Measurements from ENCODE around the gene CACNG5.

CACNG5 gene, protein sequence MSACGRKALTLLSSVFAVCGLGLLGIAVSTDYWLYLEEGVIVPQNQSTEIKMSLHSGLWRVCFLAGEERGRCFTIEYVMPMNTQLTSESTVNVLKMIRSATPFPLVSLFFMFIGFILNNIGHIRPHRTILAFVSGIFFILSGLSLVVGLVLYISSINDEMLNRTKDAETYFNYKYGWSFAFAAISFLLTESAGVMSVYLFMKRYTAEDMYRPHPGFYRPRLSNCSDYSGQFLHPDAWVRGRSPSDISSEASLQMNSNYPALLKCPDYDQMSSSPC

DNA sequence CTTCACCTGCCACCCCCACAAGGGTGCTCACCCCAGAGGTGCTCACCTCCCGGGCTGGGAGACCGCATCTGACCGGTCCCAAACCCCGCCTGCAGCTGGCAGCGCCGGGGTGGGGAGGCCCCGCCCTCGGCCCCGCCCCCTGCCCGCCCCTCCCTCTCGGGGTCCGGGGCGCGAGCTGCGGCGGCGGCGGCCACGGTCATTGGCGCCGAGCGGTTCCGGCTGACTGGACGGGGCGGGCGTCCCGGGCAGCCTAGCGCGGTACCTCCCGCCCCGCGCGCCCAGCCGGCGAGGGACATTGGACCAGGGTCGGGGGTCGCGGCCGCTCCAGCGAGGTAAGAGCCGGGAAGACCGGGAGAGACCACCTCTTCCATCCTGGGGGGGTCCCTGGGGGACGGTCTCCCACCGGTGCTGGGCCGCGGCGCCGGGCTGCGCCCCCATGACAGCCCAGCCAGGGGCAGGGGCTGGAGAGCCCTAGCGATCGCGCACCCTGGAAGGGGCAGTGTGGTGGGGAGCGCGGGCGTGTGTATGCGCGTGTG, at the start of gene CACNG5:
TSS of gene CACNG5 (plus strand) at position 199 of the 536 bp plus-strand sequence. CDS start 42,216 bp downstream, outside the sequence.
- peak; percentile 48 for DNase-seq

DNA sequence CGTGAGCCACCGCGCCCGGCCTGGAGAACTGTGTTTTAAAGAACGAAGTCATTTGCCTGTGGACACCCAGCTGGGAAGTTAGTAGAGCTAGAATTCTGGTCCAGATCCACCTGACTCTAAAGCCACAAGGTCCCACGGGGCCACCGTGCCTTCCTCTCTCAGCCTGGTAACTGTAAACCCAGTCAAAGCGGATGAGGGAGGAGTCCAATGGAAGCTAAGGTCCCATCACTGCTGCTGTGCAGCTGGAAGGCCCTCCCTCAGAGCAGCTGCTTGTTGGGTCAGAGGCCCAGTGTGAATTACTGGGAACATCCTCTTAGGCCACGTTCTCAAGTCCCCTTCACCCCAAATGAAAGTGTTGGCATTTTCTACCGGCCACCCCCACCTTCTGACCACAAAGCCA, 48.8 kb upstream of the CACNG5 start:
- no peak for DNase-seq

DNA sequence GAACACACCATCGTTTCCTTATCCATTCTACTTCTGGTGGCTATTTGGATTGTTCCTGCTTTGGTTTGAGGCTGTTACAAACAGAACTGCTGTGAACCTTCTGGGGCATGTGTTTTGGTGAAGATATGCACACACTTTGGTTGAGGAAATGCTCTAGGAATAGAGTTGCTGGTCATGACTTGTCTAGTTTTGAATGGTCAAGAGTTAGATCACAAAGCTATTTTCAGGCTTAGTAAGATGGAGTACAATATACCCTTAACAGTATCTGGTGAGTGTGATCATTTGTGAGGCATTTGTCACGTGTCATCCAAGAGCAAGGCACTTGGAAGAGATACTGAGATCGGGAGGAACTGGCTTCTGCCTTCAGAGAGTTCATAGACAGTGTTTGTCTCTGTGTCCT, 47.0 kb upstream of the CACNG5 start:
- DNase-seq, result no peak

DNA sequence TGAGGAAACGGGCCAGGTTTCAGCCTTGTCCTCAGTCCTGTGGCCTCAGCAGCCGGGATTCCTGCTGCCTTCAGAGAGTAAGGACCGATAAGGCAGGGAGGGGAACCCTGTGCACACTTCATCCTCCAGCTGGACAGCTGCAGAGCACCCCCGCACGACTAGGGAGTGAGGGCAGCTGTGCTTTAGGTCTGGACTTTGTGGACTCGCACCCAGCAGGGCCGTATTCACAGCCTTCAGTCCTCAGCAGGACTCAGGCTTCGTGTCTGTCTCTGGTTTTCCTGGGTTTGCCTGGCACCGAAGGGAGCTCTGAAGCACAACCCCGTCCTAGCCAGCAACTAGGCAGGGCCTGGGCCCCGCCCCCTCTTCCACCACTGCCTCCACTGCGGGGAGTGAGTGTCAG, 45.8 kb upstream of the CACNG5 start:
- DNase-seq, result no peak

DNA sequence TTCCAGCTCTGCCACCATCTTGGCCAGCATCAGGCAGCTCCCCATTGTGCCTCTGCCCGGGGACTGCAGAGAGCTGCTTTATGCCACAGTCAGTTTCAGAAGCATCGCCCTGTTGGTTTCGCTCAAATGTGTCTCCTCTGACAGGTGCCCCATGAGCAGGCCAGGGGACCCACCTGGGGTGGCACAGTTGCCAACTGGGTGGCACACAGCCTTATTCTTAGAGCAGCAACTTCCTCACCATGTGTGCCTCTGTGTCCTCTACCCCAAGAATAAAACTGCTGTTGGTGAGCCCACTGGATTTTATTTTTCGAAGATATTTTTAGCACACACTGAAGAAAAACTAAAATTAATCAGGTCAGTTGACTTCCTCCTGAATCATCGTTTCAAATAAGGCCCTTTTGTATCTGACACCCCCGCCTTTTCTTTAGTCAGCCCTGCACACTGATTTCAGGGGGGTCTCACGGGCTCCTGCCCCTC, 44.9 kb upstream of the CACNG5 start:
- DNase-seq, result no peak

DNA sequence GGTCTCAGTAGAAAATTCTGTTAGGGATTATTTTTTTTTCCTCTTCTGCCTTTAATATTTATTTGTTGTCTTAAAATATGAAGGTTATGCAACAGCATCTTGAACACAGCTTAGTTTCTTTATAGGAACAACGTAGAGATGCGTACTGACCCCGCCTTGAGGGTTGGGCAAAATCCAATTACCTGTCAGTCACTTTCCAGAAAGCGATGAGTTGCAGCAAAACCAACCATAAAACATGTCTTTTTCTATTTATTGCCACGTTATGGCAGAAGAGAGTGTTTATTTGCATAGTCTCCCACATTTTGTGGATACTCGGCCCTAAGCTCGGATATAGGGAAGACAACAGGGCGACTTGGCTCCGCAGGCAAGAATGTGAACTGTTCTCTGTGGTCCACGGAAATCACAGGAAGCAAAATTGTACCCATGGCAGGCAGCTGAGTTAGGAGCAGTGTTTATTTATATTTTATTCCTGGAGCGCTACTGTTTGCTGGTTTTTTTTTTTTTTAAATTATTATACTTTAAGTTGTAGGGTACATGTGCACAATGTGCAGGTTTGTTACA, 44.3 kb upstream of the CACNG5 start:
- no peak for DNase-seq

DNA sequence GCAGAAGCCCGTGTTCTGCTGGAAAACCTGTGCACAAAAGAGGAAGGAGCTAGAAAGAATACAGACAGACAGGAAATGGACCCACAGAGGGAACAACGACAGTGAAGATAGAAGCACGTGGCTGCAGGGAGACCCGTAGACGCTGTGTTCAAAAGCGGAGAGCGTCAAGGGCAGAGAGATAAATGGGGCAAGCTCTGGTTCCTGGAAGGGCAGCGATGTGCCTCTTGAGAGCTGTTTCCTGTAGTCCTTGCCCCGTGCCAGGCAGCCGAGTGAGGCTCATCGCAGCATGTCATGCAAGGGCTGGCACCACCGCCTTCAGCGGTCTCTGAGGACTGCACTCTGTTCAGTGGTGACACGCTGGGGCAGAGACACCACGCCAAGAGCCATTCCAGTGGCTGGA, 43.6 kb upstream of the CACNG5 start:
- peak; percentile 59 for DNase-seq

DNA sequence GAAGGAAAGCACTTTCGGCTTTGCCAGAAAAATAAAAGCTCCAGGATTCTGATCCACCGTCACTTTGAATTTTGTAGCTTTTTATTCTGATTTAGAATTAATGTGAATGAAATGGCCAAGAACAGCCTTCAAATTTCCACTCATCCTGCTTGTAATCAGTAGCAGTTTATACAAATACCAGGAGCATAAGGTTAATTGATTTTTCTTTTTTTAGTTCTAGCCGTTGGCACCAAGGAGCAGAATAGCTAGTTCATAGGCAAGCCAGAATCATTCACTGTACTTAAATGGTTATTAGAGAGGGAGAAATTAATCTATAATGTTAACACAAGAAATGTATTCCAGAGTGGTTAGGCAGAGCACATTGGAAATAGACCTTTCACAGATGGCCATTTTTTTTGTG, 41.1 kb upstream of the CACNG5 start:
- no peak for DNase-seq

DNA sequence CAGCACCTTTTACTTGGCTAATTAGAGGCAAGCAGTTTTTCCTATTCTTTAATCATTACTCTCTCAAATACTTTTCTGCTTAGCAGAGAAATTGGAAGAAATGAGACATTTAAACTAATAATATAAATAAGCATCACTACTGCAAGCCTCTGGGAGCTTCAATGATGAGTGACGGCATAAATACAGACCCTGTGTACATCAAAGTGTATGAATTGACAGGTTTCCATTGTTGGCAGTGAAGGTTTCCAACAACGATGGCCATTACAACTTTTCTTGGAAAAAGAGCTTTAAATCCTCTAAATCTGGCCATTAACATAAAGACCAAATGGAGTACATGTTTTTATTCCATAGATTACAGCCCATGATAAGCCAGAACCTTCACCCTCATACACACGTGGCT, 39.4 kb upstream of the CACNG5 start:
- DNase-seq, result no peak

DNA sequence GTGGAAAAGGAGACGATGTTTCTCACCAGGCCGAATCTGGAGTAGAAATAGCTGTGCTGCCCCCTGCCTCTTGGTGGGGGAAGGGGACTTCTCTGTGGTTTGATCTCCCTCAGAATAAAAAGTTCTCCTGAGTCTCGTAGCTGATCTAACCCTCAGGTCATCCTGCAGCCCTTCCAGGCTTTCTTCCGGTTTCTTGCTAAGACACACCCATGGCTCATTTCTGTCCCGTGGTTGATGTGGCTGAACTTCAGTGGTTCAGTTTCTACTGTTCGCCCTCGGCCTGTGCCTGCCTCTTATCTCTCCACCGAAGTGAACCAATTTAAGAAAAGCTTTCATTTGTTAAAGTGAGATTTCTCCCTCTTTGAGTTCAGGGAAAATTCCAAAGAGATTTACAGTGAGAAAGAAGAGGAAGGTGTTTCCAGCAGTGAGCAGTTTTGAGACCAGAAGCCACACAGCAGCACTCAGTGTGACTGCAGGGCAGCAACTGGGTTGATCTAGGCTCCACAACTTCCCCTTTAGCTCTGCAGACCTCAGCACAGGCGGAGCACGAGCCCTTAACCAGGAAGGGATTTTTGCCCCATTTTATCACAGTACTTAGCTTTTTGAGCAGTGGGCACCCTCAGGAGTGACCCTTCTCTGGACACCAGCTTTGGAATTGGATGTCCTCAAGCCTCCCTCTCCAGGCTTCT, 34.9 kb upstream of the CACNG5 start:
- no peak for DNase-seq

DNA sequence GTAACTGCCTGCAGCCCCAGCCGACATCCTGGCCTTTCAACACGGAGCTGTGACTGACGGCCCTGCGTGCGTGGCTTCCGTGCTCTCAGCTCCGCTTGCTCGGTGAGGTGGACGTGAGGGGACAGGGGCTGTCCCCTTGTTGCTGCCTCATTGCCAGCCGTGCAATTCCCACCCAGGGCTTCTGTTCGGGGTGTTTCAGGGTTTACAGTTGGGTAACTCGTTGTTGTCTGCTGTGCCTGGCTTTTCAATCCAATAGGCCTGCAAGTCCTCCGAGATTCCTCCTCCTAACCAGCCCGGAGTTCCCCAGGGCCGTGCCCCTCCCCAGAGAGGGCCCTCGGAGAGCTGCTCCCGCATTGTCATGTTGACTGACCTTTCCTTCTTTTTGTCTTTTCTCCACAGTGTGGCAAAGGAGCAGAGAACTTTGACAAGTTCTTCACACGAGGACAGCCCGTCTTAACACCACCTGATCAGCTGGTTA, 31.4 kb upstream of the CACNG5 start:
- DNase-seq, result no peak

DNA sequence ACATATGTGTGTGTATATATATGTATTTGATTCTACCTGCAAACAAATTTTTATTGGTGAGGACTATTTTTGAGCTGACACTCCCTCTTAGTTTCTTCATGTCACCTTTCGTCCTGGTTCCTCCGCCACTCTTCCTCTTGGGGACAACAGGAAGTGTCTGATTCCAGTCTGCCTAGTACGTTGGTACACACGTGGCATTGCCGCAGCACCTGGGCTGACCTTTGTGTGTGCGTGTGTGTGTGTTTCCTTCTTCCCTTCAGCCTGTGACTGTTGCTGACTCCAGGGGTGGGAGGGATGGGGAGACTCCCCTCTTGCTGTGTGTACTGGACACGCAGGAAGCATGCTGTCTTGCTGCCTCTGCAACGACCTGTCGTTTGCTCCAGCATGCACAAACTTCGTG, 29.4 kb upstream of the CACNG5 start:
- peak; percentile 32 for DNase-seq

DNA sequence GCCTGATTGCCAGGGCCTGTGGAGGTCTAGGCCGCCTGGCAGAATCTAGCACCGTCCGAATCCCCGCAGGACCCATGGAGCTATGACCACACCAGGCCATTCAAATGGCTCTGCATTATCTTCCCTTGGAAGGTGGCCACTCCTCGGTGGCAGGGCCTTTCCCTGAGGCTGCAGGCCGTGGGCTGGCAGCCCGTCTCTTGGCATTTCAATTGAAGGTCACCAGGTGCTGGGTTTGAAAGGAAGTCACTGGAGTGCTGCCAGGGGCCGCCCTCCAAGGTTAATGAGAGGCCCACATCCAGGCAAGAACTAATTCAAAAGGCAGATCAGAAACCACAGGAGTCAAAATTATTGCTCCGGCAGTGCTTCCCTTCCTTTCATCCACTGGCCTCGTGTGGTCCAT, 27.7 kb upstream of the CACNG5 start:
- DNase-seq, result peak; percentile 65

DNA sequence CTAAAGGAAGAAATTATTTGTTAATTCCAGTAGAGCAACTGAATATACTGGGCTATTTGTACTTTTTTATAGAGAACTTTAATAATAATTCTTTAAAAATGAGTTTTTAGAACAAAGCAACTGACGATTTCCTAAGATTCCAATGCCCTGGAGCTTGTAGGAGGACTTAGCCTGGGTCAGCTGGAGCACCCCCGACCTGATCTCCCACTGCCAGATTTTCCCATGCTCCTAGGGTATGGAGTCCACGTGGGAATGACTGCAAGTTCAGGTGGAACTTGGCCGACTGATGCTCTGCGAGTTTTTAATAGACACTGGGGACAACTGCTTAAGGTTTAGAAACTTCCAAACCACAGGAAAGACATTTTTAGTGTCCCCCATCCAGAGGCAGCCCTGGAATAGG, 25.5 kb upstream of the CACNG5 start:
- no peak for DNase-seq

DNA sequence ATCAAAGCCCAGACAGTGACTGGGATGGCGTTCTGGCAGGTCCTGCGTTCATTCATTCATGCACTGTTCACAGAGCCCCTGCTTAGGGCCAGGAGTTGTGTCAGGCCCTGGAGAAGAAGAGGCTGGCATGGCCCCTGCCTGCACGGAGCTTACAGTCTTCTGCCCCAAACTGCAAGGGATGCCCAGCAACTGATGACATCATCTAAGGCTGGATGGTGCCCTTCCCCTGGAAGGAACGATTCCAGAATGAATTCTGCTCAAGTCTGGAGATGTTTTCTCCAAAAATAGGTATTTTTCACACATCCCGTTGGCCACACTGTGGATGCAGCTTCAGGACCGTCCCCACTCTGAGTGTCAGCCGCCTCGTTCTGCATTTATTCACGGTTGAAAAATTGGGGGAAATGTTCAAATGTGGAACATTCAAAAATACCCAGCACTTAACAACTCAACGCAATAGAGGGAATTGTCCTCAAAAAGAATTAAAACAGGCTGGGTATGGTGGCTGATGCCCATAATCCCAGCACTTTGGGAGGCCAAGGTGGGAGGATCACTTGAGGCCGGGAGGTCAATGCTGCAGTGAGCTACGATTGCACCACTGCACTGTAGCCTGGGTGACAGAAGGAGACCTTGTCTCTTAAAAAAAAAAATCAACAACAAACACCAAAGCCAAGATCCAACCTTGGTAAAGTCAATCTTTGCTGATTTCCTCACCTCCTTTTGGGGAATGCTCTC, 23.8 kb upstream of the CACNG5 start:
- DNase-seq, result no peak

DNA sequence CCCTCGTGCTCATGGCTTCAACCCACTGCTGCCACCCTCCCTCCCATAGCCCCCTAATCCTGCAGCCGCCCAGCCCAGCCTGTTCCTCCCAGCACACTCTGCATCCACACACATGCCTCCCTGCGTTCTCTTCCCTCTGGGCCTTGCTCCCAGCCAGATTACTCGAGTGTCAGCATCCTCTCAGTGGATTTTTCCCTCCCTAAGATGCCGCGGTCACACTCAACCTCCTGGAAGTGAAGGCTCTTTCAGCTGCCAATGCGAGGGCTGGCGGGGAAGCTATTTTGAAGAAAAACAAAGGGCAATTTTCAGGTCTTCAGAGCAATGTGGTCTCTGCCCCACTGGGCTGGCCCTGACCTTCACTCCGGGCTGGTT, 23.2 kb upstream of the CACNG5 start:
- DNase-seq, result no peak

DNA sequence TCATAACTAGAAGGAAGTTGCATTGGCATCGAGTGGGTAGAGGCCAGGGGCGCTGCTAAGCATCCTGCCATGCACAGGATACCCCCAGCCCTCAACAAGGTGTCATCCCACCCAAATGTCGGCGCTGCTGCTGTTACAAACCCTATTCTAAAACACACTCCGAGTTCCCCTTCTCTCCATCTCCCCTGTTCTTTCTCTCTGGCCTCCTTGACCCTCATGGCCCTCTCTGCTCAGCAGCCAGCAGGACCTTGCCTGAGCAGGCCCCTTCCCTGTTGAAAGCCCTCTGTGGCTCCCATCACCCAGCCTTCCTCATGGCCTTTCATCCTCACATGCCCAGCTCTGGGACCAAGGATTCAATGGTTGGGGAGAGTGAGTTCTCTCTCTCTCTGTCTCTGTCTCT, 22.3 kb upstream of the CACNG5 start:
- no peak for DNase-seq

DNA sequence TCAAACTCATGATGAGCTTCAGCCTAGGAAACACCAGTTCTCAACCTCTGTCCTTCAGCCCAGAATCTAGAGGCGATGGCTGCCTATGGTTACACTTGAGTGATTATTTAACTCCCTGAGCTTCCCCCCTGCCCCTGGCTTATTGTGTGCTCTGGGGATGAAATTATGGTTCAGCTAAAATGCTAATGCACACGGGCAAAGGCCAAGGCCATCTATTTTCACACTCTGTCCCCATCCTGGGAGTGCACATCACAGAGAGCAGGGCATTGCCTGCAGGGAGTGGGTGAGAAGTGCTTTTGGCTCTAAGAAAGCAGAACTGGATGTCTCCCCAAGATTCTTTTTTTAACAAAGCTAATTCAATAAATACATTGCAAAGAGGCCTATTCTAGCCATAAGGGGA, 21.6 kb upstream of the CACNG5 start:
- DNase-seq, result no peak

DNA sequence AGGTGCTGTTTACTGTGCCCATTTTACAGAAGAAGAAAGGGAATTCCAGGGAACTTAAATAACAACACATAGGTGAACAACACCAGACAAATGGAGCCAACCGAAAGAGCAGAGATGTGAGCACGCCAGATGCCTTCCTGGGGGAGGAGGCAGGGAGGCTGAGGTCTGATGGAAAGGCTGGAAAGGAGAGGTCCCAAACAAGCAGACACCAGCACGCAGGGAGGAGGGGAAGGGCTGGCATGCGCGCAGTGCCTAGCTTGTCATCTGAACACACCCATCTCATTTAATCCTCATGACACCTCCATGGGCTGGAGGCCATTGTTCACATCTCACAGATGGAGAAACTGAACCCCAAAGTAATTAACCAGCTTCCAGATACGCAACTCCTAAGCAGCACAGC, 20.9 kb upstream of the CACNG5 start:
- no peak for DNase-seq

DNA sequence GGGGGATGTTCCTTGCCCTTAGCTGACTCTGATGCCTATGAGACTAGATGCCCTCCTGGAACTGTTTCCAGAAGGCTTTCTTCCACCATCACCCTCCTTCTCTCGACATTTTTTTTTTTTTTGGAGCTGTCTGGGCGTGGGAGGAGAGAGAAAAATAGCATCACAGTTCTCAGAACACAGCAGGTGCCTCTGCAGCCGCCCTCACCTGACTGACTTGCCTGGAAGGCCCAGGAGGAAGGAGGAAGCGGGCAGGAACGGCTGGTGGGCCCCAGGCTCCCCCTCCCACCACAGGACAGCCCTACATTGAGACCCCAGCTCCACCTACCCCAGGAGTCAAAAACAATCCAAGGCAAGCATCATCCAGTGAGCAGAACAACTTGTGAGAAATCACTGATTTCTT, 20.3 kb upstream of the CACNG5 start:
- DNase-seq, result no peak

DNA sequence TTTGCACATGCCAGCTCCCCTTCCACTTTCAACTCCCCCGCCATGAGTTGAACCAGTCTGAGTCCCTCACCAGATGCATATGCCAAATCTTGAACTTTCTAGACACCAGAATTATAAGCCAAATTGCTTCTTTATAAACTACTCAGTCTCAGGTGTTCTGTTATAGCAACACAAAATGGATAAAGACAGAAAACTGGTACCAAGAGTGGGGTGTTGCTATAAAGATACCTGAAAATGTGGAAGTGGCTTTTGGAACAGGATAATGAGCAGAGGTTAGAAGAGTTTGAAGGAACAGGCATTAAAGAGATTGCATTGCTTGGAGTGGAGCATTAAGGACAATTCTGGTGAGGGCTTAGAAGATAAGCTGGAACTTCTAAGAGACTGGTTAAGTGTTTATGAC, 17.2 kb upstream of the CACNG5 start:
- DNase-seq, result no peak

DNA sequence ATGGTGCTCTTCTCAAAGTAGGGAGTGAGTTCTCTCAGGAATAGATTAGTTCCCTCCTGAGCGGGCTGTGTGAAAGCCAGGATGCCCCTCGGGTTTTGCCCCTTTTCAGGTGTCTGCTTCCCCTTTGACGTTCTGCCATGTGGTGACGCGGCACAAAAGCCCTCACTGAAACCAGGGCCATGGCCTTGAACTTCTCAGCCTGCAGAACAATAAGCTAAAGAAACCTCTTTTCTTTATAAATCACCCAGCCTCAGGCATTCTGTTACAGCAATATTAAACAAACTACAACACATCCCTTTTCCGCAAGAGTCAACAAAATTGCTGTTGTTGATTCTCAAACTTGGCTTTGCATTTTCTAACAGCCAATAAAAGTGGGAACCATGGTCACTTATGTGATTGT, 15.5 kb upstream of the CACNG5 start:
- DNase-seq, result no peak

DNA sequence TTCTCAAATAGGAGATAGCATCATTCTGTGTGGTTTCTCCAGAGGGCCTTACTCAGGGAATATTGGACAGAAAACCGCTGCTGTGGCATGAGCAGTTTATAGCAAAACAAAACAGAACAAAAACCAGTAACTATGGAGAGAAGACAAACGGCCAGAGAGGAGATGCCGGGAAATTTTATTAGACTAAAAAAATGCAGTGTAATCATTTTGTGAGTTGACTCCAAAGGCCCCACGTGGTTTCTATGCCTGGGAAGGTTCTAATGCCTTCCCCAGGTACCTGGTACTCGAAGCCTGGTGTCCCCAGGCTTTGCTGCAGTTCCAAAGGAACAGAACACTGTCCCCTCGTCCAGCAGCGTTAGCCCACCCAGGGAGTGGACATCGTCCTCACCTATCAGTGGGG, 12.9 kb upstream of the CACNG5 start:
- no peak for DNase-seq

All from NCI-H510A treated with DMSO at 0.1 percent for 48 hours (cell line).